Caco-2 (cell line): ENCODE data around the gene OR2G6. TPM values are rescaled to one million over a fixed set of nuclear protein-coding genes. Genes with fewer than 3 reads are reported as not detected.

Experiments
- BruUV-seq: library from RNA; stranded (reverse); fragments of 400-500 nt; replicated peaks from 2 replicates; lab custom pipeline; 2021; lab: Mats Ljungman, UMichigan
- CTCF ChIA-PET: fragments of 300-600 bp; sonication (Branson Sonifier 250); formaldehyde crosslinking; loops from one replicate; lab custom pipeline; 2022; ENCODE audit warnings: antibody characterized with exemption; lab: Charles Lee
- POLR2A ChIA-PET: fragments of 300-600 bp; sonication (Branson Sonifier 250); formaldehyde crosslinking; loops from one replicate; lab custom pipeline; 2022; ENCODE audit warnings: antibody characterized with exemption; lab: Charles Lee
- DNase-seq, 2 experiments: peaks; one replicate each; pipeline versions ENCODE4 v3.0.0 to v3.0.0-alpha.2; 2020 to 2022
- H3K27me3 ChIP-seq: replicated peaks from 2 replicates; pipeline ENCODE4 v1.6.0; 2011; ENCODE audit warnings: low read length; ENCODE audit not compliant: control insufficient read depth, insufficient read depth
- H3K36me3 ChIP-seq: 2 replicates; pipeline ENCODE4 v1.5.1; 2011; ENCODE audit warnings: low read length; ENCODE audit not compliant: control insufficient read depth, insufficient read depth
- H3K4me1 ChIP-seq: fragments of 250-450 bp; sonication (Bioruptor Pico); 2 replicates; pipeline ENCODE4 v1.5.1; 2020; ENCODE audit warnings: mild to moderate bottlenecking
- H3K4me3 ChIP-seq: 2 replicates; pipeline ENCODE4 v1.5.1; 2011; ENCODE audit warnings: low read depth, mild to moderate bottlenecking, control low read depth, low read length
- H3K9me3 ChIP-seq: fragments of 250-450 bp; sonication (Bioruptor Pico); 2 replicates; pipeline ENCODE4 v1.5.1; 2020; ENCODE audit warnings: mild to moderate bottlenecking, moderate library complexity
- H3K27ac Mint-ChIP-seq: one replicate; pipeline ENCODE4 v1.8.0; 2022; ENCODE audit warnings: mixed read lengths; ENCODE audit not compliant: unreplicated experiment
- H3K27me3 Mint-ChIP-seq: one replicate; pipeline ENCODE4 v1.8.0; 2022; ENCODE audit warnings: mixed read lengths; ENCODE audit not compliant: insufficient read depth, unreplicated experiment
- H3K36me3 Mint-ChIP-seq: one replicate; pipeline ENCODE4 v1.8.0; 2022; ENCODE audit warnings: mild to moderate bottlenecking, mixed read lengths; ENCODE audit not compliant: insufficient read depth, unreplicated experiment
- H3K4me1 Mint-ChIP-seq: one replicate; pipeline ENCODE4 v1.8.0; 2022; ENCODE audit warnings: low read depth, mixed read lengths; ENCODE audit not compliant: unreplicated experiment
- H3K4me3 Mint-ChIP-seq: one replicate; pipeline ENCODE4 v1.8.0; 2022; ENCODE audit warnings: mild to moderate bottlenecking, moderate library complexity, mixed read lengths; ENCODE audit not compliant: unreplicated experiment
- H3K9me3 Mint-ChIP-seq: one replicate; pipeline ENCODE4 v1.8.0; 2022; ENCODE audit warnings: mixed read lengths; ENCODE audit not compliant: unreplicated experiment
- CTCF ChIP-seq, 2 experiments: fragments of 200-600 bp in 1 of 2; IDR thresholded peaks; 1 replicate in 1 of 2; 2 replicates in 1 of 2; pipeline versions ENCODE4 v1.5.1 to v1.8.0; 2011 to 2022; ENCODE audit warnings: antibody characterized with exemption in 1 of 2, control low read depth in 1 of 2, inconsistent platforms in 1 of 2, low read depth in 1 of 2, low read length in 1 of 2, mild to moderate bottlenecking in 1 of 2, moderate library complexity in 1 of 2; ENCODE audit not compliant: insufficient read depth in 1 of 2, severe bottlenecking in 1 of 2, unreplicated experiment in 1 of 2
- intact Hi-C: fragments of 100-400 bp; cut with micrococcal nuclease; formaldehyde crosslinking; loops from one replicate; pipeline ENCODE4 v1.10.0; 2022; ENCODE audit not compliant: unreplicated experiment
- total RNA-seq: library from RNA; stranded (reverse); gene quantifications from 2 replicates; pipeline ENCODE4 v1.2.3, GENCODE V29; 2022

OR2G6 gene
- total RNA-seq, 1 experiment from 2014 or later, result not detected

GRCh38 chr1:248576260-248576980 is 68.5 kb downstream of the OR2G6 start:
- no peak for TF ChIP-seq CTCF (IDR thresholded peaks at IDR 0.05; ENCODE audit: insufficient read depth in 1 of 2, low read depth in 1 of 2, low read length in 1 of 2, severe bottlenecking in 1 of 2, unreplicated experiment in 1 of 2)
- Histone ChIP-seq H3K9me3 (no peaks in the 10 kb centered on the region), H3K27me3 (no peaks in the 10 kb centered on the region), H3K36me3 (no peaks in the 10 kb centered on the region), H3K4me1 (no peaks in the 10 kb centered on the region), H3K4me3 (no peak overlapping the region)
- Mint-ChIP-seq H3K27me3 (peaks cover 3% of the 10 kb centered on the region), H3K36me3 (no peaks in the 10 kb centered on the region), H3K27ac (no peak overlapping the region), H3K4me1 (no peaks in the 10 kb centered on the region), H3K4me3 (no peak overlapping the region), H3K9me3 (peaks cover 11% of the 10 kb centered on the region)
- POLR2A ChIA-PET, result no interaction called here
- CTCF ChIA-PET, result no interaction called here
- intact Hi-C loops, result no loop called here
- no TSS peak for BruUV-seq
- DNase-seq, result no peak

Other genes starting within 250 kb of the OR2G6 start
- not detected in 2 replicates for gene OR2T33, start 230.1 kb upstream of the OR2G6 start, total RNA-seq
- not detected in 2 replicates for gene OR2T12, start 204.6 kb upstream of the OR2G6 start, total RNA-seq
- gene OR2M7, start 183.5 kb upstream of the OR2G6 start, total RNA-seq, result not detected in 2 replicates
- gene OR14C36, start 159.3 kb upstream of the OR2G6 start, total RNA-seq, result not detected in 2 replicates
- gene OR2T4, start 146.4 kb upstream of the OR2G6 start, total RNA-seq, result not detected in 2 replicates
- gene OR2T6, start 132.3 kb upstream of the OR2G6 start, total RNA-seq, result not detected in 2 replicates
- not detected in 2 replicates for gene OR2T1, start 105.0 kb upstream of the OR2G6 start, total RNA-seq
- not detected in 2 replicates for gene OR2T2, start 62.4 kb upstream of the OR2G6 start, total RNA-seq
- gene OR2T3, start 34.7 kb upstream of the OR2G6 start, total RNA-seq, result not detected in 2 replicates
- gene OR2T5, start 19.5 kb upstream of the OR2G6 start, total RNA-seq, result not detected in 2 replicates
- gene OR2T29, start 54.7 kb downstream of the OR2G6 start, total RNA-seq, result not detected in 2 replicates
- not detected in 2 replicates for gene OR2T34, start 66.7 kb downstream of the OR2G6 start, total RNA-seq
- gene OR2T10, start 89.6 kb downstream of the OR2G6 start, total RNA-seq, result not detected in 2 replicates
- not detected in 2 replicates for gene OR2T11, start 127.0 kb downstream of the OR2G6 start, total RNA-seq
- gene OR2T35, start 137.2 kb downstream of the OR2G6 start, total RNA-seq, result not detected in 2 replicates
- not detected in 2 replicates for gene OR2T27, start 147.5 kb downstream of the OR2G6 start, total RNA-seq
- not detected in 2 replicates for gene OR14I1, start 194.7 kb downstream of the OR2G6 start, total RNA-seq
- not detected in 2 replicates for gene LYPD8, start 247.7 kb downstream of the OR2G6 start, total RNA-seq